ENCODE measurements around the gene PUM1. TPM values are rescaled to one million over a fixed set of nuclear protein-coding genes. Genes with fewer than 3 reads are reported as not detected.
A peak's percentile ranks its signal among the peaks of the same experiment; 100 is the strongest.

Gene PUM1
- total RNA-seq, 1 donor from 2014 or later: 121 TPM

DNA sequence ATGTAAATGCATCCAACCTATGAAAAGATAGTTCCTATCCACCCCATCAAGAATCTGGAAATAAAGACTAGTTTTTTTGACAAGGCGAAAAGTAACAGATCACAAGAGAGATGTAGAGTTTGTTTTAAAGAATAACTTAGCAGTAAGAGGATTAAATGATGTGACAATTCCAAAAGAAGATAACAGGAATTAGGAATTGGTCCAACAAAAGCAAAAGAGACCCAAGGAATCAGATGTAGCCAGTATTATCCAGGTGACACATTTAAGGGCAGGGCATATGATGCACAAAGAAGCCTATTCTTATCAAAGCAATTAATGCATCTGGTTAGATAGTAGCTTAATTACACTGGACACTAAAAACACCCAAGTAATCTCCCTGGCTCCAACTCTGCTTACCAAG lies 53.8 kb downstream of the PUM1 start:
- intact Hi-C loops (cut with micrococcal nuclease): loop anchor here (2.0 kb wide), 2 partner anchors 13 to 35 kb away; no protein-coding TSS in a partner anchor
- H3K27ac Mint-ChIP-seq: peak overlapping the region; percentile 55
- H3K9me3 Mint-ChIP-seq: peaks cover 6% of the 10 kb centered on the region
- DNase-seq (ENCODE audit: low spot score): no peak
- peaks cover 58% of the 10 kb centered on the region for H3K4me1 Mint-ChIP-seq (ENCODE audit: low read depth)
- H3K36me3 Mint-ChIP-seq (ENCODE audit: low read depth): peaks cover 41% of the 10 kb centered on the region
- no peaks in the 10 kb centered on the region for H3K27me3 Mint-ChIP-seq (ENCODE audit: low read depth)
- no peak overlapping the region for H3K4me3 Mint-ChIP-seq (ENCODE audit: low read depth)

DNA sequence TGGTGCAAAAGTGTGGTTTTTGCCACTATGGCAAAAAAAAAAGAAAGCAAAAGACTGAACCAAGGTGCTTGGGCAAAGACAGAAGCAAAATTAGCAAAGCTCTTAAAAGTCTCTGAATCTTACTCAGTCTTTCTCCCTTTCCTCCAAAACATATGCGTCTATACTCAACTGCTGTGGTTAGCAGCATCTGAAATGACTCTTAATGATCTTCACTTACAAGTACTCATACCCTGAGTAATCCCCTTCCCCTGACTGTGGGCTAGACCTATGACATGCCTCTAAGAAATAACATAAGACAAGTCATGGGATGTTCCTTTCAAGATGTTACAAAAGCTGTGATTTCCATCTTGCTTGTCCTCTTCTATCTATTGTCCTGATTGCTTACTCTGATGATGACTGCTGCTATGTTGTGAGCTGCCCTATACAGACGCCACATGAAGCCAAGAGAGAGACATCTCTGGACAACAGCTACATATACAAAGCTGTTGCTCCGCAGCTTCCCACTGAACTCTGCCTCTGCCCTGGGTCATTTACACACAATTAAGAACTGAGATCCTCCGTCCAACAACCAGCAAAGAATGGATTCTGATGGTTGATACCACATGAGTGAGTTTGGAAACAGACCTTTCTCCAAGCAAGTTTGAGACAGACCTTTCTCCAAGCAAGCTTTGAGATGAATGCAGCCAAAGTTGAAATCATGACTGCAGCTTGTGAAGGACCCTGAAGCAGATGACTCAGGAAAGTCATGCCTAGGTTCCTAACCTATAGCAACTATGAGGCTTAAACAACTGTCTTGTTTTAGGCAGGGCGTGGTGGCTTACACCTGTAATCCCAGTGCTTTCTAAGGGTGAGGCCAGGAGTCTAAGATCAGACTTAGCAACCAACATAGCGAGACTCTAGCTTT lies 55.2 kb downstream of the PUM1 start:
- intact Hi-C loops (cut with micrococcal nuclease): loop anchor here (1.0 to 2.0 kb wide), 5 partner anchors 14 to 55 kb away; partner anchors contain the start of gene PUM1
- peaks cover 68% of the 10 kb centered on the region for H3K4me1 Mint-ChIP-seq (ENCODE audit: low read depth)

DNA sequence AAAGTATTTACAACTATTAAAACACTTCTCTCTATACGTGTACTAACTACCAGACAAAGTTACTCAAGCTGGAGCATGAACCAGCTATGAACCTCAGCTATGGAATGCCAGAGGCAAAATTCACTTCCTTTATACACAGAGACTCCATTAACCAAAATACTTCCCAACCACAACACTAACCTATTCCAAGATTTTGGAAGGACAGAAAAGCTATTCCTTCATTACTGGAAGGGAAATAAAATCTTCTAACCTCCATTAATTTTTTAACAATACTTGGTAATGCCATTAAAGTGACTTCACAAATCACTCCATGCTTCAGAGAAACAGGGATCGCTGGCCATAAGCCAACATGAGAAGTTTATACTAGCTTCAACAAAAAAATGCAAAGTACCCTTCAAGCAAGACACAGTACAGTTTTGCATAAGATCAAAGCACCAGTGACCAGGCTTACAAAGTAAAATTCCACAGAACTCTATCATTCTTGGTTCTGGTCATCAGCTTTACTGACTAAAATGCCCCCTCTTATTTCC lies 58.0 kb downstream of the PUM1 start:
- H3K4me1 Mint-ChIP-seq (ENCODE audit: low read depth): peaks cover 72% of the 10 kb centered on the region
- intact Hi-C loops (cut with micrococcal nuclease): no loop called here
- no peaks in the 10 kb centered on the region for H3K27me3 Mint-ChIP-seq (ENCODE audit: low read depth)
- H3K9me3 Mint-ChIP-seq: peaks cover 6% of the 10 kb centered on the region
- H3K36me3 Mint-ChIP-seq (ENCODE audit: low read depth): peaks cover 71% of the 10 kb centered on the region
- peak overlapping the region; percentile 26 for H3K4me3 Mint-ChIP-seq (ENCODE audit: low read depth)
- DNase-seq (ENCODE audit: low spot score): no peak
- H3K27ac Mint-ChIP-seq: peak overlapping the region; percentile 80

More for the DNA sequence above, 55.2 kb downstream of the PUM1 start:
- no peak for DNase-seq (ENCODE audit: low spot score)
- peak overlapping the region; percentile 93 for H3K27ac Mint-ChIP-seq
- H3K4me3 Mint-ChIP-seq (ENCODE audit: low read depth): peak overlapping the region; percentile 0
- peaks cover 6% of the 10 kb centered on the region for H3K9me3 Mint-ChIP-seq
- no peaks in the 10 kb centered on the region for H3K27me3 Mint-ChIP-seq (ENCODE audit: low read depth)
- H3K36me3 Mint-ChIP-seq (ENCODE audit: low read depth): peaks cover 54% of the 10 kb centered on the region

DNA sequence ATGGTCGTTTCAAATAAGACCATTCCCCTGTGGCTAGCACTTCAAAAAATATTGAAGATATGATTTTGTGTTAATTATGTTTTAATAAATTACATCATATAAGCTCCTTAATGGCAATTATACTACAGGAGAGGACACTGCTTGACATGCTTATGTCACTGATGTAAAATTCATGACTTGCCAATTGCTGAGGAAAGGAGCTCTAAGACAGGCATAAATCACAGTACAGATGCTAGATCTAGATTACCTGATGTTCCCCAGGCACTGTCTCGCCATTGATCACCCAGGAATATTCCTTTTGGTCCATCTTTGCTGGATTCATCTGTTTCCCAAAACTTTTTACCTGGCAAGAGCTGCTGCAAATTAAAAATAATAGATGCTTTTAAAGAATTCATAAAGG lies 58.8 kb downstream of the PUM1 start:
- H3K27me3 Mint-ChIP-seq (ENCODE audit: low read depth): no peaks in the 10 kb centered on the region
- no peak overlapping the region for H3K27ac Mint-ChIP-seq
- H3K4me1 Mint-ChIP-seq (ENCODE audit: low read depth): peaks cover 70% of the 10 kb centered on the region
- no peak overlapping the region for H3K4me3 Mint-ChIP-seq (ENCODE audit: low read depth)
- H3K36me3 Mint-ChIP-seq (ENCODE audit: low read depth): peaks cover 70% of the 10 kb centered on the region
- intact Hi-C loops (cut with micrococcal nuclease): no loop called here
- peaks cover 6% of the 10 kb centered on the region for H3K9me3 Mint-ChIP-seq
- no peak for DNase-seq (ENCODE audit: low spot score)

DNA sequence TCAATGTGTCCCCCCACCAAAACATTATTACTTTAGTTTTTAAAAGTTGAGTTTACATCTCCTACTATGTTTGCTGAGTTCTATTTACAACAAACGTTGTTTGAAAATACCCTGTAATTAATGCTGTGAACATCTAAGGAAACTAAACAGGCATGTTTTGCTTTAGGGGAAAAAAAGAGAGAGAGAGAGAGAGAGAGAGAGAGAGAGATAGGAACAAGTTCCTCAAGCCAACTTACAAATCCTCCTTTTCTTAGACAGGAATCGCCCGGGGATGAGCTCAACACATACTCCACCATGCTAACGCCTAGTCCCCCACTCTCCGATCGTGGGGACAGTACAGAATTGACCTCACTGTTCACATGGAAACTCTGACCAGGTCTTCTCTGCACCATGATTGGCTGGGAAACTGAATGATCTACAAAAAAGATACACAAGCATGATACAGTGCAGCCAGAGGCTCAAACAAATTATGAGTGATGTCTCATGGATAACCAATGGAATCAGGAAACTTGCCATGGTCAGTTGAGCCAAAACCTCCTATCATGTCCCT lies 59.8 kb downstream of the PUM1 start:
- Mint-ChIP-seq H3K36me3 (ENCODE audit: low read depth) (peaks cover 72% of the 10 kb centered on the region), H3K27me3 (ENCODE audit: low read depth) (no peaks in the 10 kb centered on the region), H3K4me3 (ENCODE audit: low read depth) (no peak overlapping the region), H3K4me1 (ENCODE audit: low read depth) (peaks cover 65% of the 10 kb centered on the region), H3K27ac (peak overlapping the region; percentile 69), H3K9me3 (peaks cover 6% of the 10 kb centered on the region)
- intact Hi-C loops (cut with micrococcal nuclease): no loop called here
- DNase-seq (ENCODE audit: low spot score): no peak

DNA sequence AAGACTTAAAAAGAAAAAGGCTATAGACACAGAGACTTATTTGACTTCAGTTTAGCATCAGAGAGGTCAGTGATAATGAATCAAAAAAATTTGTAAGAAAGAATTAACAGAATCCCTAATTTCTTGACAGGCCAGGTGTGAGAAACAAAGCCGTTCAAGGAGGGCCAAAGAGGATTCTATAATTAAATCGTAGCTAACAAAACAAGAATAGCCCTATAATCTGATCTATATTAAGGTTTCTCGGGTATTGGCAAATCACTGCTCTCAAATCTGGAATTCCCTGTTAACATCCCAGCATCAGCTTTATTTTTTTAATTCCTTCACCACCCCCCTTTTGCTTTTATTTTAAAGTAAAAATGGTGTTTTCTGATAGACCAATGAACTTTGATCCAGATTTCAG lies 60.3 kb downstream of the PUM1 start:
- intact Hi-C loops (cut with micrococcal nuclease): no loop called here
- peak overlapping the region; percentile 69 for H3K27ac Mint-ChIP-seq
- H3K4me1 Mint-ChIP-seq (ENCODE audit: low read depth): peaks cover 61% of the 10 kb centered on the region
- no peak for DNase-seq (ENCODE audit: low spot score)
- no peak overlapping the region for H3K4me3 Mint-ChIP-seq (ENCODE audit: low read depth)
- peaks cover 6% of the 10 kb centered on the region for H3K9me3 Mint-ChIP-seq
- H3K27me3 Mint-ChIP-seq (ENCODE audit: low read depth): no peaks in the 10 kb centered on the region
- H3K36me3 Mint-ChIP-seq (ENCODE audit: low read depth): peaks cover 77% of the 10 kb centered on the region

DNA sequence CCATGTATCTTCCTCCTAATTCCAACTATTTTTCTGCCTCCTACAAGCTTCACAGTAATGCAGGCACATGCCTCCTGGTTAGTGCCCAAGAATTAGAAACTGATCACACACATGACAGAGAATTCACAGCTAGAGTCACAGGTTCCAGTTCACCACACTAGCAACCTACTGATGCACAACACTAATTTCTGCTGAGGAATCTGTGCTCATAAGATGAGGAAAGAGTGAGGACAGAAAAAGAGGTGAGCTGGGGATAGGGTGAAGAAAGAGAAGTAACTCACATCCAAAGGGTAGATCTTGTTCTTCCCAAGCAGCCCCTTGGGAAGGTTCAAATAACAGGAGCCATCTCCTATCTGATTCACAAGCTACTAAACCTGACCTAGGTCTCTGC lies 61.3 kb downstream of the PUM1 start:
- Mint-ChIP-seq H3K27ac (peak overlapping the region; percentile 54), H3K4me1 (ENCODE audit: low read depth) (peaks cover 56% of the 10 kb centered on the region), H3K36me3 (ENCODE audit: low read depth) (peaks cover 79% of the 10 kb centered on the region), H3K27me3 (ENCODE audit: low read depth) (no peaks in the 10 kb centered on the region), H3K4me3 (ENCODE audit: low read depth) (no peak overlapping the region), H3K9me3 (peaks cover 6% of the 10 kb centered on the region)
- DNase-seq (ENCODE audit: low spot score): no peak
- intact Hi-C loops (cut with micrococcal nuclease): no loop called here

DNA sequence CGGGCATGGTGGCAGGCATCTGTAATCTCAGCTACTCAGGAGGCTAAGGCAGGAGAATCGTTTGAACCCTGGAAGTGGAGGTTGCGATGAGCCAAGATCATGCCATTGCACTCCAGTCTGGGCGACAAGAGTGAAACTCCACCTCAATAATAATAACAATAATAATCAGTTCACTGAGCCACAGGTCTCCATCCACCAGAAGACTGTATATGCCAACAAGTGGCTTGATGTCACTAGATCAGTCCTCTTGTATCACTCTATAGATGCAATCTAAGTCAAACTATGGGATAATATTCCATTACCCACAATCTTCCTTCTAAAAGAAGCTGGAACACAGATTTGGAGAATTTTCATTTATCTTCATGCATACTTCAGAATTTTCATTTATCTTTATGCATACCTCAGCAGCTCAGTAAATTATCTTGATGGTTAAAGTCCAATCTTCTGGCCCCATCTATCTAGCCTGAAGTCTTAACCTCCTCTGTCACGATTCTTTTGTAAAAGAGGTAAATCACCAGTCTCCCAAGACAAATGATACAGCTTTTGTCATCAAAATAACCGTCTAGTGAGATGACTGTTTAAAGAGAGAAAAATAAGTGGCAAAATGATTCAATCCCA lies 61.8 kb downstream of the PUM1 start:
- peaks cover 58% of the 10 kb centered on the region for H3K4me1 Mint-ChIP-seq (ENCODE audit: low read depth)
- no peak for DNase-seq (ENCODE audit: low spot score)
- no peaks in the 10 kb centered on the region for H3K27me3 Mint-ChIP-seq (ENCODE audit: low read depth)
- peaks cover 6% of the 10 kb centered on the region for H3K9me3 Mint-ChIP-seq
- peak overlapping the region; percentile 31 for H3K27ac Mint-ChIP-seq
- intact Hi-C loops (cut with micrococcal nuclease): no loop called here
- peaks cover 82% of the 10 kb centered on the region for H3K36me3 Mint-ChIP-seq (ENCODE audit: low read depth)
- H3K4me3 Mint-ChIP-seq (ENCODE audit: low read depth): no peak overlapping the region

DNA sequence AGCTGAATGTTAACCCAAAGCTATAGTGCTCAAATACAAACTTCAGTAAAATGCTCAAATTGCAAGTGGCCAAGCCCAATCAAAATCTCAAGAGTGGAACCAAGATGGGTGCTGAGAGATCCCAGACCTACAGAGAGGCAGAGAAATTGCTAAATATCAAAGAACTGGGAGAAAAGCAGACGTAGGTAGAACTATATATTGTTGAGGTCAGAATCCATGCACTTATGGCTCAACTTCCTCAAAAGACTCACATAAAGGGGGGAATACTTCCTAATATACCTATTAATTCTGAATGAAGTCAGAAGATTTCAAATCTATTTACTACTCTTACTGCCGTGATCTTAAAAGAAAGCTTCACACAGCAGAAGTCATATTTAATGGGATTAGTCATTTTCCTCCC lies 65.2 kb downstream of the PUM1 start:
- no peaks in the 10 kb centered on the region for H3K27me3 Mint-ChIP-seq (ENCODE audit: low read depth)
- H3K9me3 Mint-ChIP-seq: no peaks in the 10 kb centered on the region
- peaks cover 81% of the 10 kb centered on the region for H3K36me3 Mint-ChIP-seq (ENCODE audit: low read depth)
- H3K4me3 Mint-ChIP-seq (ENCODE audit: low read depth): no peak overlapping the region
- DNase-seq (ENCODE audit: low spot score): no peak
- intact Hi-C loops (cut with micrococcal nuclease): no loop called here
- H3K27ac Mint-ChIP-seq: no peak overlapping the region
- H3K4me1 Mint-ChIP-seq (ENCODE audit: low read depth): peaks cover 62% of the 10 kb centered on the region

DNA sequence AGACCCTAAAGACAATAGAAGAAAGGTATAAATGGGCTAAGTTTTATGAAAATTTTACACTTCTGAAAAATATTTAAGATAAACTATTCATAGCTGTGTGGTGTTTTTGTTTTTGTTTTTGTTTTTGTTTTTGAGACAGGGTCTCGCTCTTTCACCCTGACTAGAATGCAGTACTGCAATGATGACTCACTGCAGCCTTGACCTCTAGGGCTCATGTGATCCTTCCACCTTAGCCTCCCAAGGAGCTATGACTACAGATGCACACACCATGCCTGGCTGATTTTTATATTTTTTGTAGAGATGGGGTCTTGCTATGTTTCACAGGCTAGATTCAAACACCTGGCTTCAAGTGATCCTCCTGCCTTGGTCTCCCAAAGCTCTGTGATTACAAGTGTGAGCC lies 66.6 kb downstream of the PUM1 start:
- peak overlapping the region; percentile 42 for H3K27ac Mint-ChIP-seq
- no peak for DNase-seq (ENCODE audit: low spot score)
- intact Hi-C loops (cut with micrococcal nuclease): no loop called here
- no peak overlapping the region for H3K4me3 Mint-ChIP-seq (ENCODE audit: low read depth)
- no peaks in the 10 kb centered on the region for H3K9me3 Mint-ChIP-seq
- H3K27me3 Mint-ChIP-seq (ENCODE audit: low read depth): no peaks in the 10 kb centered on the region
- H3K36me3 Mint-ChIP-seq (ENCODE audit: low read depth): peaks cover 79% of the 10 kb centered on the region
- H3K4me1 Mint-ChIP-seq (ENCODE audit: low read depth): peaks cover 57% of the 10 kb centered on the region

DNA sequence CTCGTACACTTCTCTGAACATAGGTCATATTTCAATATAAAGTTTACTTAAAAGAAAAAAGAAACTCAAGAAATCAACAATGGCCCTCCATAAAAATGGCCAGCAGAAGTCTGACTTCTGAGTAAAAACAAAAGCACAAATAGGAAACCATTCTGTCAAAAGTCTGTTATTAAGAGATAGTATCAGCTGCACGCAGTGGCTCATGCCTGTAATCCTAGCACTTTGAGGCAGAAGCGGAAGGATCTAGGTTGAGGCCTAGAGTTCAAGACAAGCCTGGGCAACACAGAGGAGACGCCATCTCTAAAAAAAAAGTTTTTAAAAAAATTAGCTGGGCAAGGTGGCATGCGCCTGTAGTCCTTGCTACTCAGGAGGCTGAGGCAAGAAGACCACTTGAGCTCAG lies 67.3 kb downstream of the PUM1 start:
- Mint-ChIP-seq H3K4me3 (ENCODE audit: low read depth) (peak overlapping the region; percentile 1), H3K36me3 (ENCODE audit: low read depth) (peaks cover 76% of the 10 kb centered on the region), H3K27ac (peak overlapping the region; percentile 42), H3K4me1 (ENCODE audit: low read depth) (peaks cover 56% of the 10 kb centered on the region), H3K9me3 (no peaks in the 10 kb centered on the region), H3K27me3 (ENCODE audit: low read depth) (no peaks in the 10 kb centered on the region)
- intact Hi-C loops (cut with micrococcal nuclease): no loop called here
- no peak for DNase-seq (ENCODE audit: low spot score)

DNA sequence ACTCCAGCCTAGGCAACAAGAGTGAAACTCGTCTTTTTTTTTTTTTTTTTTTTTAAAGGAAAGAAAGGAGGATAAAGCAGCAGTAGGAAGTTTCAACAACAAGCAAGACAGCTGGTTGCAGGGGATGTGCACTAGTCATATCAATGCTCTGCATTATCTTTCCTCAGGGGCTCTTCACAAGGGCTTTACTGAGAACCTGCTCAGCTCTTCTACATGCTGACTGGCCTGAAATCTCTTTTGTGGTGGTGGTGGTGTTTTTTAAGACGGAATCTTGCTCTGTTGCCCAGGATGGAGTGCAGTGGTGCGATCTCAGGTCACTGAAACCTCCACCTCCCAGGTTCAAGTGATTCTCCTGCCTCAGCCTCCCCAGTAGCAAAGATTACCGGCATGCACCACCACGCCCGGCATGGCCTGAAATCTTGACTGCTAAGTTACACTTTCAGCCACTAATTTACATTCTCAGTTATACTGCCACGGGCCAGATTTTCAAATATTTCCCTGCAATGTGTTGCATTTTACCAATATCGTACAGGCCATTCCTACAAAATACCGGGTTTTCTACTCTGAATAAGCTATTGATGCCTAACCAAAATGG lies 68.0 kb downstream of the PUM1 start:
- intact Hi-C loops (cut with micrococcal nuclease): no loop called here
- no peak for DNase-seq (ENCODE audit: low spot score)
- Mint-ChIP-seq H3K27me3 (ENCODE audit: low read depth) (no peaks in the 10 kb centered on the region), H3K9me3 (no peaks in the 10 kb centered on the region), H3K27ac (peak overlapping the region; percentile 42), H3K4me3 (ENCODE audit: low read depth) (no peak overlapping the region), H3K36me3 (ENCODE audit: low read depth) (peaks cover 76% of the 10 kb centered on the region), H3K4me1 (ENCODE audit: low read depth) (peaks cover 58% of the 10 kb centered on the region)

Measured in activated T-helper 2 cell treated with anti-CD3 and anti-CD28 coated beads, Interferon-gamma antibody, Interleukin-2, Interleukin-4, amounts not matched to agents 10 μg/mL and 5 μg/mL and 100 μg/mL, durations not matched to agents 14 hours and 24 hours and 36 hours (primary cell).